ENCODE results near the gene PLCD3. TPM values are rescaled to one million over a fixed set of nuclear protein-coding genes. Genes with fewer than 3 reads are reported as not detected.

PLCD3 gene
- total and polyA plus RNA-seq, 11 donors: 92.8 to 207 (median 114) TPM

DNA sequence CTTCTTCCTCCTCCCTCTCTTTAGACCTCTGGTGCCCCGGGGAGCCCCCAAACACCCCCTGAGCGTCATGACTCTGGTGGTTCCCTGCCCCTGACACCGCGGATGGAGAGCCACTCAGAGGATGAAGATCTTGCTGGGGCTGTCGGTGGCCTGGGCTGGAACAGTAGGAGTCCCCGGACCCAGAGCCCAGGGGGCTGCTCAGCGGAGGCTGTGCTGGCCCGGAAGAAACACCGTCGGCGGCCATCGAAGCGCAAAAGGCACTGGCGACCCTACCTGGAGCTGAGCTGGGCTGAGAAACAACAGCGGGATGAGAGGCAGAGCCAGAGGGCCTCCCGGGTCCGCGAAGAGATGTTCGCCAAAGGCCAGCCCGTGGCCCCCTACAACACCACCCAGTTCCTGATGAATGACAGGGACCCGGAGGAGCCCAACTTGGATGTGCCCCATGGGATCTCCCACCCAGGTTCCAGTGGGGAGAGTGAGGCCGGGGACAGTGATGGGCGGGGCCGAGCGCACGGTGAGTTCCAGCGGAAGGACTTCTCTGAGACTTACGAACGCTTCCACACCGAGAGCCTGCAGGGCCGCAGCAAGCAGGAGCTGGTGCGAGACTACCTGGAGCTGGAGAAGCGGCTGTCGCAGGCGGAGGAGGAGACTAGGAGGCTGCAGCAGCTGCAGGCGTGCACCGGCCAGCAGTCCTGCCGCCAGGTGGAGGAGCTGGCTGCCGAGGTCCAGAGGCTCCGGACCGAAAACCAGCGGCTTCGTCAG, 36.9 kb upstream of the PLCD3 start:
- WGBS, 4 donors: 94 to 96% (median 95%) methylated on average over 38 to 43 of the region's 43 CpGs
- H3K27ac ChIP-seq: no peak overlapping the region
- TF ChIP-seq CTCF (IDR thresholded peaks at IDR 0.05): no peak
- TF ChIP-seq POLR2A (IDR thresholded peaks at IDR 0.05): no peak

GRCh38 chr17:45164734-45165269, 32.5 kb upstream of the PLCD3 start:
- intact Hi-C loops (cut with DNase I): loop anchor here in 1 of 10 donors (5.0 kb wide), 1 partner anchor 32 kb away; no protein-coding TSS in a partner anchor

More for the DNA sequence above, 36.9 kb upstream of the PLCD3 start:
- no peaks in the 10 kb centered on the region for H3K27me3 ChIP-seq
- H3K4me3 ChIP-seq: no peak overlapping the region
- no peak for DNase-seq
- H3K9me3 ChIP-seq: no peaks in the 10 kb centered on the region
- H3K4me1 ChIP-seq: peaks cover 0 to 46% (median 28%) of the 10 kb centered on the region in 12 donors
- H3K36me3 ChIP-seq: peaks cover 0 to 8% (median 0%) of the 10 kb centered on the region in 9 donors
- ATAC-seq: no peak
- intact Hi-C loops (cut with DNase I): no loop called here

DNA sequence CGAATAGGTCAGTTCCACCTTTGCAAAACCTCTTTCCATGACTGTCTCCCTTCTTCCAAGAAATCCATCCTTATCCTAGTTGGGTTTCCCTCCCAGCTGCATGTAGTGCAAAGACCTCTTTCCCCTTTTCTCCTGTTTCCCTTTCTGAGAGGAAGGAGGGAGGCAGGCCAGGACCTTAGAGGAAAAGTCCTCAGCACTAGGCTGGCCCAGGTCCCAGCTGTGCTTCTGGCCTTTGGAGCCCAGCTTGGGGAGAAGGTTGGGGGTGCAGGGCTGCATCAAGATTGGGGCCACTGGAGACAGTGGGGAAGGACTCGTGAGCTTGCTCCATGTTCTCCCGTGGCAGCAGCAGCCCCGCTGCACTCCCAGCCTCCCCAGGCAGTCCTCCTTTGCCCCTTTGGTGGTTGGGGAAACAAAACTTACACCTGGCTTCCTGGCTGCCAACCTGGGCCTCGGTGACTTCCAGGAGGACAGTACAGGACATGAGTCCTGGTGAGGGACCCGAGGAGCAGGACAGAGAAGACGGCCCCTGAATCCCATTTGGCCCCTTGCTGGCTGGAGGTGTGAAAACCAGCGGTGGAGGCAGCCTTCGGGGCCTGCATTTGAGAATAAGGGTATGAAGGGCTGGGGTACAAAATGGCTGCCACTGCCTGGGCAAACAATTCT, 29.8 kb upstream of the PLCD3 start:
- H3K27ac ChIP-seq: peak overlapping the region; percentile 12 to 100 (median 68)
- peaks cover 0 to 2% (median 0%) of the 10 kb centered on the region in 9 donors for H3K36me3 ChIP-seq
- TF ChIP-seq POLR2A (IDR thresholded peaks at IDR 0.05) (no peak), CTCF (IDR thresholded peaks at IDR 0.05) (no peak)
- DNase-seq (peak in 1 of 5 donors; percentile 25), ATAC-seq (peak in 1 of 4 donors; percentile 2)
- whole genome bisulfite sequencing, 4 donors: 56 to 61% (median 58%) methylated on average over 9 of the region's 9 CpGs
- H3K27me3 ChIP-seq: no peaks in the 10 kb centered on the region
- H3K4me1 ChIP-seq: peaks cover 6 to 48% (median 36%) of the 10 kb centered on the region in 12 donors
- H3K9me3 ChIP-seq: no peaks in the 10 kb centered on the region
- peak overlapping the region in 10 of 12 donors; percentile 33 to 98 (median 50) for H3K4me3 ChIP-seq
- intact Hi-C loops (cut with DNase I): loop anchor here in 1 of 10 donors (5.0 kb wide), 1 partner anchor 35 kb away; no protein-coding TSS in a partner anchor

More at GRCh38 chr17:45164734-45165269, 32.5 kb upstream of the PLCD3 start:
- no peaks in the 10 kb centered on the region for H3K27me3 ChIP-seq
- no peak overlapping the region for H3K27ac ChIP-seq
- H3K4me3 ChIP-seq: no peak overlapping the region
- ATAC-seq (no peak), DNase-seq (no peak)
- H3K36me3 ChIP-seq: peaks cover 0 to 8% (median 0%) of the 10 kb centered on the region in 9 donors
- H3K9me3 ChIP-seq: no peaks in the 10 kb centered on the region
- TF ChIP-seq CTCF (IDR thresholded peaks at IDR 0.05) (no peak), POLR2A (IDR thresholded peaks at IDR 0.05) (no peak)
- peaks cover 4 to 24% (median 13%) of the 10 kb centered on the region in 12 donors for H3K4me1 ChIP-seq
- WGBS, 4 donors: 95 to 97% (median 96%) methylated on average over 7 of the region's 7 CpGs
